ENCODE results near the gene KRTAP21-3. TPM values are rescaled to one million over a fixed set of nuclear protein-coding genes. Genes with fewer than 3 reads are reported as not detected.
"Not testable (repeated sequence)": the region's sequence is repeated elsewhere in the genome, so short reads cannot be mapped to it uniquely, and the experiment has no call there.

The KRTAP21-3 gene, protein sequence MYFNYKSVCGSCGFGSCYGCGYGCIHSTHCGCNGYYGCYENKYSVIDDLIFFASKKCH
- polyA plus RNA-seq (ENCODE audit: insufficient read length in 4 of 4), result not detected

DNA sequence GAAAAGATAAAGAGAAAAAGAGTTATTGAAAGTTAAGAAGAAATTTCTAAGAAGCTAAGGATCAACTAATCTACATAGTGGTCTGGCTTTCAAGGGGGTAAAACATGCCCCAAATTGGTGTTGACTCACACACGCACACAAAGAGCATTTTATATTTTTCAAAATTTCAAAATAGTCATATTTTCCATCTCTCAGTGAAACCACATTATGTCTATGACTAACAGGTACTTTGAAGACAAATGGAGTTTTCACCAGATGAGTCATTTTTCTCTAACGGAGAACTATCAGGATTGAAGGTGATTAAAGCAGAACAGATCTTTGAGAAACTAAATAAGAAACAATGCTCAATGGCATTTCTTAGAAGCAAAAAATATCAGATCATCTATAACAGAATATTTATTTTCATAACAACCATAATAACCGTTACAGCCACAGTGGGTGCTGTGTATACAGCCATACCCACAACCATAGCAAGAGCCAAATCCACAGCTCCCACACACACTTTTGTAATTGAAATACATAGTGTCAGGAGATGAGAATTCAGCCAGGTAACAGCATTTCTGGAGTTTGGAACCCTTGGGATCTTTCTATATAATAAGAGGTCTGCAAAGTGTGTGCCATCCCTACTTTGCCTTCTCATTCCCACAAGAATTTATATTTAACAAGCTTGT is at the start of gene KRTAP21-3:
TSS of gene KRTAP21-3 (minus strand) at position 539 of the 671 bp plus-strand sequence. CDS start at position 521, 18 bp downstream.
- no peak for DNase-seq (ENCODE audit: low read depth in 4 of 4, low spot score in 3 of 4)

DNA sequence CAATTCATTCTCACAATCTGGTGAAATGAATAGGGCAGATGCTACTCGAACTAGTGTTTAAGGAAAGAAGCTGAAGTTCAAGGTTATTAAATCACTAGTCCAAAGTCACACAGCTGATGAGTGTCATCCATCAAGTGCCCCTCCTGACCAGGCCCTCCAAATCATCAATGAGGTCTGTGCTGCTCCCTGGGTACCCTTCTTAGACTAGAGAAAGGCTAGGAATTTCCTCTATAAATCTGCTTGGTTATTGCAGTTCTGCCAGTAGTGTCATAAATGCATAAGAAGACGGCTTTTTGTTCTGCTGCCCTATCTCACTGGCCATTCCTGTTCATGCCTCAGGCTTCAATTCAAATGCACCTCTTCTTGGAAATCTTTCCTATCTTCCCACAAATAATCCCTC is 42.2 kb upstream of the KRTAP21-3 start:
- no peak for DNase-seq (ENCODE audit: low read depth in 4 of 4, low spot score in 3 of 4)

DNA sequence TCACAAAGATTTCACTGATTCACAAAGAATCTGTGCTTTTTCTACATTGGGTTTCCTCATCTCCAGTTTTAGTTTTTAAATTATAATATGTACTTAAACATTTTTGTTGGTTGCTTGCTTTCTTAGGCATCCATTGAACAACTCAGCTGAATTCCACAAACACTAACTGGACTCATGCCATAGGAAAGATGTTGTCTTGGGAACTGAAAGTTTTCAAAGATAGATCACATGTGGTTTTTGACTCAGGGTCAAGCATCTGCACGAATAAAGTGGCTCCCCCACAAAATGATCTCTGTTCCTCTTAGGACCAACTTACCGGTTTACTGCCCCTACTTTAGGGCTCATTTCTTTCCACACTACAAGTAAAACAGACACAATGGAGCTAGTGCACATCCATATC is 39.7 kb upstream of the KRTAP21-3 start:
- no peak for DNase-seq (ENCODE audit: low read depth in 4 of 4, low spot score in 3 of 4)

DNA sequence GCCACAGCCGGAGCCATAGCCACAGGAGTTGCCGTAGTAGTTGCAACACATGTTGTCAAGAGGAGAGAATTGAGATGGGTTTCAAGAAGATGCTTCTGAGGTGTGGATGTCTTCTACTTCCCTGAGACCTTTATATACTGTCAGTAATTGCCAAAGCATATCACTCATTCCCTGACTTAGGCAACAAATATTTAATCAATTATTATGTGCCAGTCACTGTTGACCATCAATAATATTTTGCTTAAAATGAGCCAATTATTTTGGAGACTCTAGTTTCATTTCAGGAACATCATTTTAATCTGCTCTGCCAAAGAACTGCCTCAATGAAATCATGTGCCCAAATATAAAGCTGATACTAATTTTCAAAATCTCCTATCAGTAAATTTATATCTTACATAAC is 36.8 kb upstream of the KRTAP21-3 start, which contains the start of gene KRTAP21-1:
TSS of gene KRTAP21-1 (minus strand) at position 101 of the 400 bp plus-strand sequence. CDS start at position 51, 50 bp downstream.
- not testable (repeated sequence) for DNase-seq (ENCODE audit: low read depth in 4 of 4, low spot score in 3 of 4)

DNA sequence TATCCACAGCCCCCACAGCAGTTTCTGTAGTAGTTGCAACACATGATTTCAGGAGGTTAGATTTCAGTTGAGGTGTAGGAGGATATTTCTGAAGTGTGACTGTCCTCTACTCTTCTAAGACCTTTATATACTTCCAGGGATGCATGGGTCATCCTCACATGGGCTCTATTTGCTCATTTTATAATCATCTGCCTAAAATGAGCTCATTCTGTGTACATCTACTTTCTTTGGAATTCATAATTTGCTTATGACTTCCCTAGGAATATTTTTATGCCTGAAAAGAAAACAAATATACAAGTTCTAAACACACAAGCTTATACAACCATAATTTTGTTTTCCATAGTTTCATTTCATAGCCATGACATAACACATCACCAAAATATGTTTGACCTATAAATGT is 28.6 kb upstream of the KRTAP21-3 start, which contains the start of gene KRTAP21-2:
TSS of gene KRTAP21-2 (minus strand) at position 101 of the 400 bp plus-strand sequence. CDS start at position 44, 57 bp downstream.
- no peak for DNase-seq (ENCODE audit: low read depth in 4 of 4, low spot score in 3 of 4)

DNA sequence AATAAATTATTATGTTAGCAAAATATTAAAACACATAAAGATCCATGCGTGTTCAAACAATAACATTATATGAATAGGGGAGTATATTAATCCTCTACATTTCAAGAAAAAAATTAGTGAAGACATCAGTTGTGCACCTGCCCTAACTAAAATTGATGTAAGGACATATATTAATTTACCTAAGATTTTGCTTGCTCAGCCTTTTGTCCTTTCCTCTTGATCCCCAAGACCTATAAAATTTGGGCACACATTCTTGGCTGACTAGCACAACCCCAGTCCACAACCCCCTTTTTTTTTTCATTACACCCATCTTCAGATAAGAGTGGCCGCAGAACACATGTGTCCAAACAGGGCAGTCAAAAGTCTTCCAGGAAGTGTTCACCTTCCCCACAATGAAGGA is 21.9 kb upstream of the KRTAP21-3 start:
- no peak for DNase-seq (ENCODE audit: low read depth in 4 of 4, low spot score in 3 of 4)

DNA sequence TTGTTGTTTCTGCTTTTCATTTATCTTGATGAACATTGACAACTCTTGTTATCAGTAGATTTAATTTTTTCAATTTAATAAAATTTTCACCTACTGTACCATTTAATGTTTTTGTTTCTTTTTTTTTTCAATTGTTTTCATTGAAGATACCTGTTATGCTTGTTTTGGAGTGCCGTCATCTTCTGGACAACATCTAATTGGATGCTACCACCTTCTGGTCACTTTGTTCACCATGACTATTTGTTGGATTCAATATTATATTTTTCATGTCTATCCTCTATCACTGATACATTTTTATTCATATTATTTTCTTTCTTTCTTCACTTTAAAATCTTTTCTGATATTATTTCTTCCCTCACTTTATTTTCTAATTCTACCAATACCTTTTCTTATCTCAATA is 14.4 kb upstream of the KRTAP21-3 start:
- no peak for DNase-seq (ENCODE audit: low read depth in 4 of 4, low spot score in 3 of 4)

DNA sequence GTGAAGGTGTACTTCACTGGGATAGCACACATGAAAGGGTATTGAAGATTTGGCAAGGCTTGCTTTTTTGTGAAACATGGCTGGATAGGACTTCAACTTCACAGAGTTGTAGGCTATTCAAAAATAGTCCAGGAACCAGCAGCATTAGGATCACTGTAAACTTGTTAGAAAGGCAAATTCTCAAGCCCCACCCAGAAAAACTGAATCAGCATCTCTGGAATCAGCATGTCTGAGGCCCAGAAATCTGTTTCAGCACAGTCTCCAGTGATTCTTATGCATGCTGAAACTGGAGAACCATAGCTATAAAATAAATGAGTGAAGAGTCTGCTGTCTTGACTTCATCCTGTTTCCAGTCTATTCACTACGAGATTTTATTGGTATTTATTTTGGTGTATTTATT is 8.1 kb upstream of the KRTAP21-3 start:
- no peak for DNase-seq (ENCODE audit: low read depth in 4 of 4, low spot score in 3 of 4)

DNA sequence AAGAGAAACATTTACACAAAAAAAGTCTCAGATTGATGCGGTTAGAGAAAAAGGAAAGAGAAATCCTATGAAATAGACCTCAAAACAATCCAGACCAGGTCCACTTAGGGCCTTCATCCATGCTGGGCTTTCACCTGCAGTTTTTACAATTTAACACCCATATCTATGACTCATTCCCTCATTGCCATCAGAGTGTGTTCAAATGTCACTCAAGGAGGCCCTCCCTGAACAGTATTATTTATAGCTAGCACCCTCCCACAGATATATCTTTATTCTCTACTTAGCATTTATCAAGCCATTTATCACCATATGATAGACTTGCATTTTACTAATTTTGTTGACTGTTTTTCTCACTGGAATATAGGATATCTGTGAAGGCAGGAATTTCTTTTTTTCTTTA is 824 bp upstream of the KRTAP21-3 start:
- no peak for DNase-seq (ENCODE audit: low read depth in 4 of 4, low spot score in 3 of 4)

DNA sequence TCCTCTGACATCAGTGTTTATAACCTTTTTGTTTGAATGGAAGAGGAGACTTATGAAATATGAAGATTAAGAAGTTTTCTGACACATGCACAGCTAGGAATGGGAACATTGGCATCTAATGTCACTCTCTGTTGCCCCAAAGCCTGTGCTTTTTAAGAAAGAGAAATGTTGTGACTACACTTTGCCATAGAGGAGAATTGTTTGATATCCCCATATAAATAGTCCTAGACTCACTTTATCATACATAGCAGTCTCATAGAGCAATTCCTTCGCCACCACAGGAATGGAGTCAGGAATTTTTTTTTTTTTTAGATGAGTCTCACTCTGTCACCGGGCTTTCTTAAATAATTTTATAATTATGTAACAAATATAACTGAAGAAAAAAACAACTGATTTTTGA is 1.5 kb downstream of the KRTAP21-3 start:
- no peak for DNase-seq (ENCODE audit: low read depth in 4 of 4, low spot score in 3 of 4)

DNA sequence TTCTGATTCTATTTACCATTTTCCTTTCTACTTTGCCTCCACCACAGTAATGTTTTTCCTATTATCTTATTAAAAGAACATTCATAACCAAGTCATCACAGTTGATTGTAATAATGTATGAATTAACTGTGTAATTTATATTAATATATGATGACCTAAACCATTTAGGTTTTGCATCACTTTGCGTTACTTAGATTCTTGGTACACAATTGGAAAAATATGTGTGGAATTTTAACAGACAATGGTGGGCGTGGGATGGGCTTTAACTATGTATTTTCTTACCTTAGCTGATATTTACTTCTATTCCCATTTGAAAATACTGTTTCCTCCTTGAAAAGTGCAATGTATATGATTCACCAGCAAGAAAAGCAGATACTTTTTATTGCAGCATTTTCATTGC is 3.6 kb downstream of the KRTAP21-3 start:
- DNase-seq (ENCODE audit: low read depth in 4 of 4, low spot score in 3 of 4), result no peak

DNA sequence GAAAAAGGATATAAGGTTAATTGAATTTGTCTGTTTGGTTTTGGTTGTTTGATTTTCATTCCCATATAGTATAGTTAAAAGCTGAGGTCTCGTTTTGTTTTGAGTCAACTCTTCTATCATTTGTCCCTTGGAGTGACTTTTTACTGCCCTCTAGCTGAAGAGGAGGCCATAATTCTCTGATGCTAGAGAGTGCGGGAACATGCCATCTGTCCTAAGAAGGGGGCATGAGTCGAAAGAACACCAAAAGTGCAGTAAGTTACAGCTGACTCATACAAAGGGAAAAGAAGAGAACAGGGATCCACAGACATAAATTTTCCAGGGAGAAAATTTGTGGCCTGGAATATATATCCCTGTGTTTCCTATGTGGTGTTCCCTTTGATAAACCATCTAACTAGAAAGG is 4.1 kb downstream of the KRTAP21-3 start:
- DNase-seq (ENCODE audit: low read depth in 4 of 4, low spot score in 3 of 4), result no peak

DNA sequence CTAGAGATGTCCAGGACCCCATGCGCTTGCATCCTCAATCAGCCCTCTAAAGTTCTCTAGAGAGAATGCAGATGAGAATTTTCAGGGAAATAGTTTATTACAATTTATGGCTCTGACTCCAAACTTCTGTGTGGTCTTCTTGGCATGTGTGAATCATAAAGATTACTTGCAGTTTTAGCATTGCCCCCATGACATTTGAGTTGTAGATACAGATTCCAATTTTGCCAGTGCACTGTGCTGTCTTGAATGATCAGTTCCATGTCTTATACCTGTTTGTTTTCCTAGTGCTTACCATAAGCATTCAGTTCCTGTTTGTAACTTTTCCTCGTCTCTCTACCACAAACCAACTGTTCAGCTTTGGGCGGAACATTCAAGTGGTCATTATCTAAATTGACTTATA is 4.8 kb downstream of the KRTAP21-3 start:
- DNase-seq (ENCODE audit: low read depth in 4 of 4, low spot score in 3 of 4), result no peak

DNA sequence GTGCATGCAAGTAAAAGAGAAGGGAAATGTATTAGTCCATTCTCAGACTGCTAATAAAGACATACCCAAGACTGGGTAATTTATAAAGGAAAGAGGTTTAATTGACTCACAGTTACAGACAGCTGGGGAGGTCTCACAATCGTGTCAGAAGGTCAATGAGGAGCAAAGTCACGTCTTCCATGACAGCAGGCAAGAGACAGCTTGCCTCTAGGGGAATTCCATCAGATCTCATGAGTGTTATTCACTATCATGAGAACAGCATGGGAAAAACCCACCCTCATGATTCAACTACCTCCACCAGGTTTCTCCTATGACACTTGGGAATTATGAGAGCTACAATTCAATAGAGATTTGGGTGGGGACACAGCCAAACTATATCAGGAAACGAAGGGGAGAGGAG is 8.1 kb downstream of the KRTAP21-3 start:
- no peak for DNase-seq (ENCODE audit: low read depth in 4 of 4, low spot score in 3 of 4)

DNA sequence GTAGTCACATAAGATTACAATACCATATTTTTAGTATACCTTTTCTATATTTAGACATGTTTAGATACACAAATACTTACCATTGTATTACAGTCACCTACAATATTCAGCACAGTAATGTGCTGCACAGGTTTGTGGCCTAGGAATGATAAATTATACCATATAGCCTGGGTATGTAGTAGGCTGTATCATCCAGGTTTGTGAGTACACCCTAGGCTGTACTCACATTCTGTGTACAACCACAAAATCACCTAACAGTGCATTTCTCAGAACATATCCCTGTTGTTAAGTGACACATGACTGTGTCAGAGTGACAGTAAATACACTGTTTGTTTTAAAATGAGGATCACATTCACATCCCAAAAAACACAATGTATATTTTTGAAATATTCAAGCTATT is 11.2 kb downstream of the KRTAP21-3 start:
- no peak for DNase-seq (ENCODE audit: low read depth in 4 of 4, low spot score in 3 of 4)

DNA sequence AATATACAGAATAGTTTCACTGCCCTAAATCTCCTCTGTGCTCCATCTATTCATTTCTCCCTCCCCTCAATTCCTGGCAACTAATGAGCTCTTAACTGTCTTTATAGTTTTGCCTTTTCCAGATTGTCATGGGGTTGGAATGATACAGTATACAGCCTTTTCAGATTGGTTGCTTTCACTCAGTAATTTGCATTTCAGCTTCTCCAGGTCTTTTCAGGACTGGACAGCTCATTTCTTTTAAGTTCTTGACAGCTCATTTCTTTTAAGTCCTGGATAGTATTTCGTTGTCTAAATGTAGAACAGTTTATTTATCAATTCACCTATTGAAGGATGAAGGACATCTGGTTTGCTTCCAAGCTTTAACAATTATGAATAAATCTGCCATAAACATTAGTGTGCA is 22.6 kb downstream of the KRTAP21-3 start:
- peak in 1 of 4 donors; percentile 50 for DNase-seq (ENCODE audit: low read depth in 4 of 4, low spot score in 3 of 4)

DNA sequence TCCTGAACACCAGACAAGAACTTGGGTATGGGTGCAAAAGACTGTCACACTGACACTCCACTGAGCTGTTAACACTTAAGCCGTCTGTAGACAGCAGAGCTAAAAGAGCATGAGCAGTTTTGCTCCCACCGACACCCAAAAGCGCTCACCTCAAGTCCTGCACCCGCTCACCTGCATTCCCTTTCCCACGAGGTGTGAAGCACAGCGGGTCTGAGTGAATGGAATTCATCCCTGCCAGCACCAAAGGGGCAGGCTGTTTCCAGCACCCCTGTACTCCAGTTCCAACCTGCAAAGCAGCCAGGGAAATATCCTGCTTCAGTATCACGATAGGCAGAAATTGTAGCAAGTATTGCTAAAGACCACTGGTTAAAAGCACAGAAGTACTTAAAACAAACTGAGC is 28.8 kb downstream of the KRTAP21-3 start:
- DNase-seq (ENCODE audit: low read depth in 4 of 4, low spot score in 3 of 4), result no peak

DNA sequence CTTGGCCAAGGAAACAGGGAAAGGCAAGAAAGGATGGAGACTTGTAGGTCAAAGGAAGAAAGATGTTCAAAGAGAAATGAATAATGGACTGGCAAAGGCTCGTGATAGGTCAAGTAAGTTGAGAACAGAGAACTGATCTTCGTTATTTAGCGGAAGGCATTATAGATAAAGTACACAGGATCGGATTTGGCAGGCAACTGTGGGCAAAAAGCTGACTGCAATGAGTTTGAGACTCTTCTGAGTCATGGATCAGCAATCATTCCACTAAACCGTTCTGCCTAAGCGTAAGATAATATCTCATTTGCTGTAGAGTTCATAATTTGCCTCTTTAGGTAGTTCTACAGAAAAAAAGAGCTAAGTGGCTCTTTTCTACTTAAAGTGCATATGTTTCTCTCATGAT is 34.1 kb downstream of the KRTAP21-3 start:
- no peak for DNase-seq (ENCODE audit: low read depth in 4 of 4, low spot score in 3 of 4)

DNA sequence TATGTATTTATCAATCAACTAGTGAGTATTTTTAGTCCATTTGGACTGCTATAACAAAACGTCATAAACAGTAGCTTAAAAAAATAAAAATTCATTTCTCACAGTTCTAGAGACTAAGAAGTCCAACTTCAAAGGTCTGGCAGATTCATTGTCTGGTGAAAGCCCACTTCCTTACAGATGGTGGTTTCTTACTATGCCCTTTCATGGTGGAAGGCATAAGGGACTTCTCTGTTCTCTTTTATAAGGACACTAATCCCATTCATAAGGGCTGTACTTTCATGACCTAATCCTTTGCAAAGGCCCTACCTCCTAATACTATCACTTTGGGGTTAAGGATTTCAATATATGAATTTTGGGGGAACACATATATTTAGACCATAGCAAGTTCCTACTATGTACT is 38.0 kb downstream of the KRTAP21-3 start:
- no peak for DNase-seq (ENCODE audit: low read depth in 4 of 4, low spot score in 3 of 4)

DNA sequence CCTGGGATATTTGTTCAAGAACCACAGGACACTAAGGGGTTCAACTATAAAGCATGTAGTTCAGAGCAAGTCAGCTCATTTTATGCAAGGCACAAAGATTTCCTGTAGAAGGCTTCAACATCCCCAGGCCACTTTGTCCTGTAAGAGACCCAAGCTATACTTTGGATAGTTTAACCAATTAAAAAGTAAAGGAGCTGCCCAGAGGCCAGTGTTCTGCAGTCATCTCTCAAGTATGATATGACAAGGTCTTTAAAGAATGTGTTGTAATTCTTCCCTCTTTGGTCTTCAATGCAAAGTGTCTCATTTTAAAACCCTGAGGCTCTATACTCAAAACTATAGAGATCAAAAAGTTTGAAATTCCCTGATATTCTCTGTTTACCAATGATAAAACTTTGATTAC is 41.8 kb downstream of the KRTAP21-3 start:
- no peak for DNase-seq (ENCODE audit: low read depth in 4 of 4, low spot score in 3 of 4)

DNA sequence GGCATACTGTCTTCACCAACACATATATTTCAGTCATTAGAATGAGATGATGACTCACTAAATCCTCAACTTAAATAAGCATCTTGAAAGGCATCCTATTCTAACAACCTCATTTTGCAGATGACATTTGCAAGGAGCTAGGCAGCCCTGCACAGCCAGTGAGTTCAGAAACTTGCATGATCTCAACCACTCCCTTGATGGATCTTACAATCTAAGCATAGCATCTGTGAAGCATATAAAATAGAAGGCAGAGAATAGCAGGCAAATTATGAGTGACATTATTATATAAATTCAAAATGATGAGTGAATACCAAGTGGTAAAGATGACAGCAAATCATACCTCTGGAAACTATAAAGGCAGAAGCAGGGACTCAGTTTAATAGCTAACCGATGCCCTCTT is 44.3 kb downstream of the KRTAP21-3 start:
- no peak for DNase-seq (ENCODE audit: low read depth in 4 of 4, low spot score in 3 of 4)

DNA sequence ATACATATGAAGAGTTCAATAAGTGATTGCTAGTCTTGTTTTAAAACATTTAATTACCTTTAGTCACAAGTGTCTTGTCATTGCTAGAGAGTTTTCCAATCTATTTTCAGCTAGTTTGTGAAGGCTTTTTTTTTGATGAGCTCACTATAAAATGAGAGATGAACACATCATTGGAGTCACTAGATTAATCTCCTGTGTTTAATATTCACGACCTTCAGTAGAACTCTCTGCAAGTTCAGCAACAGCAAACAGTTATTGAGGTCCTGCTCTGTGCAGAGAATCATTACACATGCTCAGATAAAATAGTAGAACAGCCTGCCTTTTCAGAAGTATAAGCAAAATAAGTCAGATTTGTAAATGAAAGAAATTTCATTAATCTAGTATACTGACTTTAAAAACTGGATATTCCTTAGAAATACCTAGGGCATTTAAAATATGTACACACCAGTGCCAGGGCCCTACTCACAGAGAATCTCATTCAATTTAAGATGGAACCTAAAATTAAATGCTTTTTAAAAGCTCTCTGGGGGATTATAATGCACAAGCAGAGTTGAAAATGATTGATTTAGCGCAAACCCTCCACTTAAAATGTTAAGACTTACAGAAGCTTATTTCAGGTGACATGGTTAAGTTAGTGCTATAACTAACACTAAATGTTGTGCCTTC is 45.5 kb downstream of the KRTAP21-3 start:
- DNase-seq (ENCODE audit: low read depth in 4 of 4, low spot score in 3 of 4), result no peak
